ENCODE results near the gene RNGTT.

The RNGTT gene

GRCh38 chr6:88708197-88708744, 255.1 kb downstream of the RNGTT start:
- no peak for DNase-seq

GRCh38 chr6:88705601-88706000, 257.8 kb downstream of the RNGTT start:
- no peak for DNase-seq

GRCh38 chr6:88704980-88705379, 258.4 kb downstream of the RNGTT start:
- no peak for DNase-seq

GRCh38 chr6:88702956-88703556, 260.4 kb downstream of the RNGTT start:
- DNase-seq: no peak

- no peak for DNase-seq
These were observed 264.8 kb downstream of the RNGTT start for GRCh38 chr6:88698661-88699060.

- no peak for DNase-seq
These were observed 267.5 kb downstream of the RNGTT start for GRCh38 chr6:88695937-88696336.

GRCh38 chr6:88683734-88684133, 279.7 kb downstream of the RNGTT start:
- DNase-seq: no peak

GRCh38 chr6:88680654-88681053, 282.8 kb downstream of the RNGTT start:
- DNase-seq: no peak

GRCh38 chr6:88679841-88680240, 283.6 kb downstream of the RNGTT start:
- no peak for DNase-seq

- DNase-seq: no peak
These were observed 286.1 kb downstream of the RNGTT start for GRCh38 chr6:88677356-88677755.

- no peak for DNase-seq
These were observed 291.8 kb downstream of the RNGTT start for GRCh38 chr6:88671624-88672023.

- no peak for DNase-seq
These were observed 293.0 kb downstream of the RNGTT start for GRCh38 chr6:88670369-88670768.

- no peak for DNase-seq
These were observed 293.9 kb downstream of the RNGTT start for GRCh38 chr6:88669475-88669874.

- DNase-seq: no peak
These were observed 296.5 kb downstream of the RNGTT start for GRCh38 chr6:88666901-88667300.

- DNase-seq: no peak
These were observed 298.3 kb downstream of the RNGTT start for GRCh38 chr6:88665131-88665530.

GRCh38 chr6:88663801-88664200, 299.6 kb downstream of the RNGTT start:
- DNase-seq: no peak

GRCh38 chr6:88662653-88663174, 300.7 kb downstream of the RNGTT start:
- DNase-seq: no peak

- no peak for DNase-seq
These were observed 301.2 kb downstream of the RNGTT start for GRCh38 chr6:88662163-88662580.

- DNase-seq: no peak
These were observed 302.3 kb downstream of the RNGTT start for GRCh38 chr6:88661136-88661535.

GRCh38 chr6:88655586-88655985, 307.8 kb downstream of the RNGTT start:
- DNase-seq: no peak

GRCh38 chr6:88653936-88654335, 309.5 kb downstream of the RNGTT start:
- DNase-seq: no peak

GRCh38 chr6:88651400-88651799, 312.0 kb downstream of the RNGTT start:
- no peak for DNase-seq

- no peak for DNase-seq
These were observed 312.4 kb downstream of the RNGTT start for GRCh38 chr6:88650979-88651378.

GRCh38 chr6:88650029-88650619, 313.3 kb downstream of the RNGTT start:
- no peak for DNase-seq

Data from CD4-positive, alpha-beta T cell treated with Interleukin-4 for 4 hours (primary cell).